ENCODE results near the gene SPTBN4.

- TF ChIP-seq CTCF (IDR thresholded peaks at IDR 0.05) (no peak), POLR2A (IDR thresholded peaks at IDR 0.05) (no peak), EP300 (IDR thresholded peaks at IDR 0.05) (no peak)
Observed at GRCh38 chr19:40513345-40513678, 46.5 kb downstream of the SPTBN4 start.

Data from ovary (tissue), 3 donors.